PFSK-1 (cell line): ENCODE data around the gene PPP1R7.

Experiments
- FOXP2 ChIP-seq: optimal IDR thresholded peaks from 2 replicates; pipeline ENCODE3; 2011; ENCODE audit warnings: borderline replicate concordance, control low read depth, inconsistent platforms; ENCODE audit not compliant: insufficient read depth; ENCODE audit errors: extremely low read length, extremely low read depth
- POLR2AphosphoS5 ChIP-seq: IDR thresholded peaks from 2 replicates; pipeline ENCODE4 v1.6.1; 2012; ENCODE audit warnings: low read depth, mild to moderate bottlenecking, control low read depth, low read length, moderate library complexity
- REST ChIP-seq, 2 experiments: IDR thresholded peaks; 2 replicates each; pipeline versions ENCODE4 v1.6.1 to v1.8.0; 2011 to 2012; ENCODE audit warnings: low read depth in 2 of 2, low read length in 2 of 2, control low read depth in 1 of 2, inconsistent platforms in 1 of 2, mild to moderate bottlenecking in 1 of 2, moderate library complexity in 1 of 2; ENCODE audit not compliant: insufficient read depth in 1 of 2
- SIN3A ChIP-seq: IDR thresholded peaks from 2 replicates; pipeline ENCODE4 v1.6.1; 2012; ENCODE audit warnings: mild to moderate bottlenecking, low read length, moderate library complexity, borderline replicate concordance; ENCODE audit not compliant: insufficient read depth
- TAF1 ChIP-seq: IDR thresholded peaks from 2 replicates; pipeline ENCODE4 v1.6.1; 2012; ENCODE audit warnings: low read length, control low read depth, borderline replicate concordance; ENCODE audit not compliant: insufficient read depth

Gene PPP1R7

DNA sequence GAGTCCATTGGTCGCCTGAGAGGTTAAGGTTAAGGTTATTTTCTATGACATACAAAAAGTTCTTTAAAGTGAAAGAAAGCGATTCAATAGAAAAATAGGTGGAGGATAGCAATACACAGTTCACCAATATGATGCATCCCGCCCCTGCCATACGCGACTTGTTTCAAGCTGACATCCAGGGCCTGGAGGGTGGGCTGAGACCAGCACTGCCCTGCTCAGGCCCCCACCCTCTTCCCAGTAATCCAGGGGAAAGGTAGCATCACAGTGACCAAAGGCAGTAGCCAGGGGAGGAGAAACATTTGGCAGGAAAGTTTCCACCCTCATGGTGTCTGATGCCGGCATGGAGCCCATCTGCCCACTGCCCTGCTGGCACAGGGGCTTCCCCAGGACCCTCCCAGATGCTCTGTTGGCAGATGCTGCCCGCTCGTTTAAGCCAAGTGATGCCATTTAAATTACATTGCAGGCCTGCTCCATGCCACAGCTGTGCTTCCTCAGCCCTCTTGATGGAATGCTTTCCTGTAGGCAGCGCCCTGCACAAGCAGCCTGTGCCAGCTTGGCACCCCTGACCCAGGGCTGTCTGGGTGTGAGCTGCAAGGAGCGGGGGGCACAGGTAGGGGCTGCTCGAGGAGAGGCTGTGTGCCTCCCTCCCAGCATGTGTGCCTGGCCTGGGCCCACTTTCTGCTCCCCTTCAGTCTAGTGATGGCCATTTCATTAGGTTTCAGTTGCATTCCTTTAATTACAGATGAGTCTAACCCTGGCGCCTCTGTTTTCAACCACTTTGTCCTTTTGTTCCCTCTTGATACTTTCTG is 27.5 kb downstream of the PPP1R7 start:
- no peak for TF ChIP-seq REST (IDR thresholded peaks at IDR 0.05; ENCODE audit: insufficient read depth in 1 of 2, low read depth in 2 of 2, low read length in 2 of 2)
- no peak for TF ChIP-seq POLR2AphosphoS5
- TF ChIP-seq FOXP2, result no peak
- no peak for TF ChIP-seq TAF1
- no peak for TF ChIP-seq SIN3A

DNA sequence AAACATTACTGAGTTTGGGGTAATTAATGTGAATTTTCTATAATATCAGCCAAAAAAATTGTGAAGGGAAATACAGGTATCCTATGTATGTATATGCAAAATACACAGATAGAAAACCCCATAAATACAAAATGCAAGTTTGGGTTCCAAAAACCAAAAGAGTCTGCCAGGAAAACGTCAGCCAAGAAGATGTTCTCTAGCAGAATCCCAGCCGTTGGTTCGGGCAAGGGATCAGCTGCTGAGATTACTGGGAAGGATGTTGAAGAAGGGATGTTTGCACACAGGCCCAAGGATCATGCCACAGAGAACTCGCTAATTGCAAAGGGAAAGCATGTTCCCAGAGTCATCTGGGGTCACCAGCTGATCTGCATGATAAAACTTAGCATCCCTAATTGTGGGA is 28.7 kb downstream of the PPP1R7 start:
- TF ChIP-seq TAF1 (no peak), POLR2AphosphoS5 (no peak), REST (IDR thresholded peaks at IDR 0.05; ENCODE audit: insufficient read depth in 1 of 2, low read depth in 2 of 2, low read length in 2 of 2) (no peak), SIN3A (no peak), FOXP2 (no peak)

GRCh38 chr2:241179899-241180298 is 29.6 kb downstream of the PPP1R7 start:
- no peak for TF ChIP-seq REST (IDR thresholded peaks at IDR 0.05; ENCODE audit: insufficient read depth in 1 of 2, low read depth in 2 of 2, low read length in 2 of 2)

DNA sequence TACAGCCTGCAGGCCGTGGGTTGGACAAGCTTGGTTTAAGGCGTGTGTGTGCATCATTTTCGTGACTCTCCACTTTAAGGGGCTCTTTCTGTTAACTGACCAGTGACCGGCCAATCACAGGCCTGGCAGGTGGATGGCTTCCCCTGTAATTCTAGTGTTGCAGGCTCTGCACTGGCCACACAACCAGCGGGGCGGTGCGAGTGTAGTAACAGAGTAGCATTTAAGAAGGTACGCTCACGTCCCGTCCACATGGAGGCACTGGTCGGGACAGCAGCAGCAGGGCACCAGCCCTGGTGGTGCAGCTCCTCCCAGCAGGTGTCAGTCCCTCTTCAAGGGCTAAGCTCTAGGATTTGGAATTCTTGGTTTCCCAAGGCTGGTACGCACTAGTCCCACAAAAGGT is 30.2 kb downstream of the PPP1R7 start:
- TF ChIP-seq SIN3A (no peak), FOXP2 (no peak), TAF1 (no peak)

GRCh38 chr2:241182126-241182525 is 31.9 kb downstream of the PPP1R7 start:
- TF ChIP-seq SIN3A, result no peak
- no peak for TF ChIP-seq POLR2AphosphoS5
- TF ChIP-seq TAF1, result no peak
- no peak for TF ChIP-seq FOXP2
- TF ChIP-seq REST (IDR thresholded peaks at IDR 0.05; ENCODE audit: insufficient read depth in 1 of 2, low read depth in 2 of 2, low read length in 2 of 2), result no peak
